IMR-90 (cell line): Measurements from ENCODE around the gene TLNRD1. TPM values are rescaled to one million over a fixed set of nuclear protein-coding genes. Genes with fewer than 3 reads are reported as not detected.

Source experiments
- ATAC-seq: fragments of 200-7000 bp; cut with Tn5 transposase; 2 replicates; pipeline ENCODE4 v1.9.1; 2020; ENCODE audit warnings: low read depth, mild to moderate bottlenecking, moderate library complexity
- BruUV-seq: library from RNA; stranded (reverse); fragments of 400-500 nt; replicated peaks from 2 replicates; lab custom pipeline; 2021; lab: Mats Ljungman, UMichigan
- CTCF ChIA-PET: fragments of 300-600 bp; formaldehyde crosslinking; extraction: SDS; loops from one replicate; lab custom pipeline; 2021; ENCODE audit warnings: antibody characterized with exemption; lab: Yijun Ruan, JAX
- POLR2A ChIA-PET: fragments of 300-600 bp; sonication (Branson Sonifier 250); formaldehyde crosslinking; loops from one replicate; lab custom pipeline; 2022; ENCODE audit warnings: antibody characterized with exemption; ENCODE audit not compliant: unreplicated experiment; lab: Charles Lee
- DNase-seq: peaks from one replicate; pipeline ENCODE4 v3.0.0; 2013
- H2AFZ ChIP-seq: replicated peaks from 2 replicates; pipeline ENCODE3; 2013; ENCODE audit warnings: low read length, mild to moderate bottlenecking; ENCODE audit not compliant: poor library complexity
- H2AK5ac ChIP-seq: 2 replicates; pipeline ENCODE4 v1.6.1; 2013; ENCODE audit warnings: low read depth, low read length, inconsistent platforms
- H2AK9ac ChIP-seq: replicated peaks from 2 replicates; pipeline ENCODE3; 2013; ENCODE audit warnings: mild to moderate bottlenecking, low read depth, low read length, moderate library complexity; ENCODE audit not compliant: poor library complexity
- H2BK120ac ChIP-seq: 2 replicates; pipeline ENCODE4 v1.6.1; 2013; ENCODE audit warnings: low read depth, low read length, inconsistent platforms
- H2BK15ac ChIP-seq: 3 replicates; pipeline ENCODE4 v1.6.1; 2013; ENCODE audit warnings: low read depth, low read length, inconsistent platforms
- H2BK20ac ChIP-seq: 2 replicates; pipeline ENCODE4 v1.6.1; 2013; ENCODE audit warnings: low read depth, mild to moderate bottlenecking, inconsistent platforms, low read length, moderate library complexity
- H2BK5ac ChIP-seq: 2 replicates; pipeline ENCODE4 v1.6.1; 2013; ENCODE audit warnings: mild to moderate bottlenecking, low read depth, low read length, inconsistent platforms; ENCODE audit not compliant: poor library complexity, severe bottlenecking
- H3K14ac ChIP-seq: replicated peaks from 2 replicates; pipeline ENCODE4 v1.6.1; 2013; ENCODE audit warnings: low read depth, low read length, inconsistent platforms
- H3K18ac ChIP-seq: 2 replicates; pipeline ENCODE4 v1.6.1; 2013; ENCODE audit warnings: low read depth, low read length, control low read depth
- H3K23ac ChIP-seq: 2 replicates; pipeline ENCODE4 v1.6.1; 2013; ENCODE audit warnings: low read depth, low read length, inconsistent platforms
- H3K27ac ChIP-seq: 2 replicates; pipeline ENCODE4 v1.5.1; 2013; ENCODE audit warnings: mild to moderate bottlenecking, control low read depth, low read length; ENCODE audit not compliant: insufficient read depth
- H3K27me3 ChIP-seq: 2 replicates; pipeline ENCODE4 v1.6.1; 2013; ENCODE audit warnings: low read length; ENCODE audit not compliant: control insufficient read depth, insufficient read depth
- H3K36me3 ChIP-seq: 2 replicates; pipeline ENCODE4 v1.6.1; 2013; ENCODE audit warnings: low read length, mixed read lengths; ENCODE audit not compliant: control insufficient read depth, insufficient read depth
- H3K4ac ChIP-seq: 2 replicates; pipeline ENCODE4 v1.6.1; 2013; ENCODE audit warnings: low read depth, low read length, inconsistent platforms
- H3K4me1 ChIP-seq: 2 replicates; pipeline ENCODE4 v1.6.1; 2013; ENCODE audit warnings: low read length, mixed read lengths; ENCODE audit not compliant: control insufficient read depth, insufficient read depth
- H3K4me2 ChIP-seq: 2 replicates; pipeline ENCODE4 v1.6.1; 2013; ENCODE audit warnings: low read depth, mild to moderate bottlenecking, control low read depth, low read length, moderate library complexity
- H3K4me3 ChIP-seq: 2 replicates; pipeline ENCODE4 v1.5.1; 2013; ENCODE audit warnings: low read depth, mild to moderate bottlenecking, control low read depth, low read length, moderate library complexity; ENCODE audit not compliant: insufficient read depth
- H3K56ac ChIP-seq: 2 replicates; pipeline ENCODE4 v1.6.1; 2013; ENCODE audit warnings: low read length, inconsistent platforms; ENCODE audit not compliant: insufficient read depth; ENCODE audit errors: extremely low read depth
- H3K79me1 ChIP-seq, 2 experiments: 2 replicates each; pipeline ENCODE4 v1.6.1; 2013; ENCODE audit warnings: low read length in 2 of 2, inconsistent platforms in 1 of 2, low read depth in 1 of 2
- H3K9ac ChIP-seq: 2 replicates; pipeline ENCODE4 v1.6.1; 2013; ENCODE audit warnings: low read depth, low read length, control low read depth
- H3K9me1 ChIP-seq: 2 replicates; pipeline ENCODE4 v1.6.1; 2013; ENCODE audit warnings: low read length, inconsistent platforms; ENCODE audit not compliant: insufficient read depth
- H3K9me3 ChIP-seq: 2 replicates; pipeline ENCODE4 v1.6.1; 2013; ENCODE audit warnings: low read length; ENCODE audit not compliant: control insufficient read depth, insufficient read depth
- H4K20me1 ChIP-seq: 2 replicates; pipeline ENCODE4 v1.6.1; 2013; ENCODE audit warnings: low read length, inconsistent platforms; ENCODE audit not compliant: insufficient read depth
- H4K5ac ChIP-seq: 2 replicates; pipeline ENCODE4 v1.6.1; 2013; ENCODE audit warnings: mild to moderate bottlenecking, low read depth, low read length, control low read depth
- H4K8ac ChIP-seq, 2 experiments: 2 replicates each; pipeline ENCODE4 v1.6.1; 2013; ENCODE audit warnings: low read depth in 2 of 2, low read length in 2 of 2, control low read depth in 1 of 2, inconsistent platforms in 1 of 2
- H4K91ac ChIP-seq: 2 replicates; pipeline ENCODE4 v1.6.1; 2013; ENCODE audit warnings: low read depth, low read length, inconsistent platforms; ENCODE audit not compliant: insufficient read depth
- MAZ ChIP-seq: IDR thresholded peaks from 2 replicates; pipeline ENCODE4 v1.6.1; 2012; ENCODE audit warnings: low read depth, mild to moderate bottlenecking, low read length, improper control_type of control experiment, moderate library complexity, borderline replicate concordance
- NFE2L2 ChIP-seq: fragments of 150-350 bp; IDR thresholded peaks from 2 replicates; pipeline ENCODE4 v1.6.1; 2016; ENCODE audit warnings: low read depth, mild to moderate bottlenecking, low read length
- POLR2A ChIP-seq: IDR thresholded peaks from 2 replicates; pipeline ENCODE4 v1.6.1; 2012; ENCODE audit warnings: mild to moderate bottlenecking, low read depth, low read length
- SMC3 ChIP-seq: fragments of 150-350 bp; IDR thresholded peaks from 2 replicates; pipeline ENCODE4 v1.6.1; 2016; ENCODE audit warnings: low read depth, mild to moderate bottlenecking, antibody characterized with exemption, low read length, moderate library complexity
- WGBS, 2 experiments: methylation state at CpG; one replicate each; pipeline versions ENCODE4 v1.1.5 to v1.1.7; 2013; ENCODE audit warnings: missing lambda C conversion rate in 2 of 2; ENCODE audit not compliant: insufficient read length in 1 of 2; ENCODE audit errors: extremely low coverage in 2 of 2; 5-methylcytosine and 5-hydroxymethylcytosine counted together
- dilution Hi-C: fragments of 300-500 bp; cut with HindIII; formaldehyde crosslinking; loops from one replicate; pipeline ENCODE4 v1.14.3; 2018; ENCODE audit warnings: low sequenced_read_pairs; ENCODE audit not compliant: unreplicated experiment
- in situ Hi-C: fragments of 300-500 bp; cut with MboI; formaldehyde crosslinking; loops from 3 replicates; pipeline ENCODE4 v1.14.3; 2019; ENCODE audit warnings: low sequenced_read_pairs, inconsistent platforms, mixed read lengths
- intact Hi-C: fragments of 100-400 bp; cut with micrococcal nuclease; formaldehyde crosslinking; loops from 2 replicates; pipeline ENCODE4 v1.10.0; 2022
- polyA plus RNA-seq, 3 experiments: library from polyadenylated mRNA; depleted of rRNA; stranded (reverse); fragments of >200 nt; gene quantifications; 2 replicates each; pipeline ENCODE4 v1.2.3, GENCODE V29; 2012; ENCODE audit warnings: low replicate concordance in 1 of 3
- total RNA-seq: library from RNA; depleted of rRNA; stranded (reverse); fragments of >200 nt; gene quantifications from 2 replicates; pipeline ENCODE4 v1.2.3, GENCODE V29; 2012

Gene TLNRD1
- total and polyA plus RNA-seq, 2 of the 4 experiments (the other 2 are of a cell fraction): 2.2 to 6.8 TPM

DNA sequence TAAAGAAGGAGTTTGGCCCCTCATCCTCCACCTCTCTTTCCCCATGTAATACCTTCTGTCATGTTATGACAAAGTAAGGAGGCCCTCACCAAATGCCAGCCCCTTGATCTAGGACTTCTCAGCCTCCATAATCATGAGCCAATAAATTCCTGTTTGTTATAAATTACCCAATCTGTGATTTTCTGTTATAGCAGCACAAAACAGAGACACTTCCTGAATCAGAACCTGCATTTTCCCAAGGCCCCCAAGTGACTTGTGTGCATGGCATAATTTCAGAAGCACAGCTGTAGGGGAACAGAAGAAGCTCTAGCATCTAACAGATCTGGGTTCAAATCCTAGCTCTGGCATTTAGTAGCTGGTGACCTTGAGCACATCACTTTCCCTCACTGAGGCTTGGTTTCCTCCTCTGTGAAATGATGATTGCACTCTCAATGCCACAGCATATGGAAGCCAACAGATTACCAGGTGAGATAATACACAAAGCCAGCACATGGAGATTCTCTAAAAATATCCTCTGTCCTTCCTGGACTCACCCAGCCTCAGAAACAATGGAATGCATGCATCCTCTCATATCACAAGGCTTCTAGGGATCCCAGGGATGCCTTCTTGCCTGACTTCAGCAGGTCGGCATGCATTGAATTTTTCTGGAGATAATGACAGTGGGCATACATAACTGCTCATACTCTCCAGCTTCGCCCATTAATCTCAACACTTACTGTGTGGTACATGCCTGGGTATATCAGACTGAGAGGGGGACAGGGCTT lies 26.3 kb downstream of the TLNRD1 start:
- TF ChIP-seq POLR2A (no peak), MAZ (no peak), NFE2L2 (no peak), SMC3 (no peak)
- H4K5ac ChIP-seq: no peak overlapping the region

More for the DNA sequence above, 26.3 kb downstream of the TLNRD1 start:
- H3K4ac ChIP-seq: no peak overlapping the region
- no peak overlapping the region for H2AK5ac ChIP-seq
- H4K20me1 ChIP-seq: no peaks in the 10 kb centered on the region
- no peak overlapping the region for H3K4me2 ChIP-seq
- no peak overlapping the region for H3K27ac ChIP-seq
- H2AK9ac ChIP-seq: no peak overlapping the region
- intact Hi-C loops (no loop called here), in situ Hi-C loops (no loop called here), dilution Hi-C loops (no loop called here)
- H3K23ac ChIP-seq: no peak overlapping the region
- no CpG with 5 or more reads among the region's 2 CpGs for WGBS, 2 experiments
- H4K91ac ChIP-seq: no peak overlapping the region
- no peak overlapping the region for H2BK15ac ChIP-seq
- no peak overlapping the region for H2BK5ac ChIP-seq
- CTCF ChIA-PET: no interaction called here
- no peak overlapping the region for H2BK20ac ChIP-seq
- H3K27me3 ChIP-seq: no peaks in the 10 kb centered on the region
- H3K4me1 ChIP-seq: peaks cover 12% of the 10 kb centered on the region
- DNase-seq (peak; percentile 24), ATAC-seq (peak; percentile 53)
- peaks cover 15% of the 10 kb centered on the region for H3K9me1 ChIP-seq
- H3K14ac ChIP-seq: no peak overlapping the region
- H3K18ac ChIP-seq: no peak overlapping the region
- H3K56ac ChIP-seq: no peak overlapping the region
- POLR2A ChIA-PET: no interaction called here
- H3K79me1 ChIP-seq: peaks cover 4 to 5% of the 10 kb centered on the region in 2 experiments; a peak in 2 of 4 replicates
- no peak overlapping the region for H3K9ac ChIP-seq
- no peak overlapping the region for H4K8ac ChIP-seq
- no peak overlapping the region for H3K4me3 ChIP-seq
- no peak overlapping the region for H2BK120ac ChIP-seq
- H3K9me3 ChIP-seq: peaks cover 5% of the 10 kb centered on the region
- BruUV-seq: no TSS peak
- H3K36me3 ChIP-seq: no peaks in the 10 kb centered on the region
- H2AFZ ChIP-seq: no peak overlapping the region
